GM18502 (cell line): ENCODE results near the gene PXN.
"Not testable (repeated sequence)": the region's sequence is repeated elsewhere in the genome, so short reads cannot be mapped to it uniquely, and the experiment has no call there.

Experiments
- ATAC-seq: cut with Tn5 transposase; IDR thresholded peaks from one replicate; pipeline ENCODE4 v1.9.1; 2021; ENCODE audit warnings: mild to moderate bottlenecking; ENCODE audit not compliant: unreplicated experiment, poor library complexity

The PXN gene

DNA sequence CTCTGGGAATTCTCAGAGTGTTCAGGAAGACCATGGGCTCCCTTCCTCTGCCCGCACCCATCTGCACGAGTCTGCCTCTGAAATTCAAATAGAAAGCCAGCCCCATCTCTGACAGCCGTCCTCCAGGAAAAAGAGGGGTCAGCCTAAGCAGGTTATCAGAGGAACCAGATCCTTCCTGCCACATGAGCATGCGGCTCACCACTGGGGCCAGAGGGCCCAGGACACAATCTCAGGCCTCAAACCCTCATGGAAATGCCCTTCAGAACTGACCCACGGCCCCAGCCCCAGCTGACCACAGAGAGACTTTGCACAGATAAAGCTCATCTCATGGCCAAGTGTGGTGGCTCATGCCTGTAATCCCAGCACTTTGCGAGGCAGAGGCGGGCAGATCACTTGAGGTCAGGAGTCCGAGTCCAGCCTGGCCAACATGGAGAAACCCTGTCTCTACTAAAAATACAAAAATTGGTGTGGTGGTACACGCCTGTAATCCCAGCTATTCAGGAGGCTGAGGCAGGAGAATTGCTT, 23.2 kb downstream of the PXN start:
- no peak for ATAC-seq

GRCh38 chr12:120241561-120242274, 23.8 kb downstream of the PXN start:
- no peak for ATAC-seq

DNA sequence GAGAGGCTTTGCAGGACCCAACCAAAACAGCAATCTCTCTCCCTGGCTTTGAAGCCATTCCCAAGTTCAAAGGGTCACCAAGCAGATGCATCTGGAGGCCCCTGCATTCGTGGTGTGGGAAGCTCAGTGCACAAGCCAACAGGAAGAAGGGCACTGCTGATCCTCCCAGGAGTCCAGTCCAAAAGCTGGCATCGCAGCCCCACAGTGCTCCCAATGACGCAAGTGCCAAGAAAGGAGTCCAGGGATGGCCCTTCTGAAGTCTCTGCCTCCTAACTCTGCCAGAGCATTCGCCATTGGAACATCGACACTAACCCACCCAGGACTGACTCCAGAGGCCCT, 25.1 kb downstream of the PXN start:
- ATAC-seq: no peak

DNA sequence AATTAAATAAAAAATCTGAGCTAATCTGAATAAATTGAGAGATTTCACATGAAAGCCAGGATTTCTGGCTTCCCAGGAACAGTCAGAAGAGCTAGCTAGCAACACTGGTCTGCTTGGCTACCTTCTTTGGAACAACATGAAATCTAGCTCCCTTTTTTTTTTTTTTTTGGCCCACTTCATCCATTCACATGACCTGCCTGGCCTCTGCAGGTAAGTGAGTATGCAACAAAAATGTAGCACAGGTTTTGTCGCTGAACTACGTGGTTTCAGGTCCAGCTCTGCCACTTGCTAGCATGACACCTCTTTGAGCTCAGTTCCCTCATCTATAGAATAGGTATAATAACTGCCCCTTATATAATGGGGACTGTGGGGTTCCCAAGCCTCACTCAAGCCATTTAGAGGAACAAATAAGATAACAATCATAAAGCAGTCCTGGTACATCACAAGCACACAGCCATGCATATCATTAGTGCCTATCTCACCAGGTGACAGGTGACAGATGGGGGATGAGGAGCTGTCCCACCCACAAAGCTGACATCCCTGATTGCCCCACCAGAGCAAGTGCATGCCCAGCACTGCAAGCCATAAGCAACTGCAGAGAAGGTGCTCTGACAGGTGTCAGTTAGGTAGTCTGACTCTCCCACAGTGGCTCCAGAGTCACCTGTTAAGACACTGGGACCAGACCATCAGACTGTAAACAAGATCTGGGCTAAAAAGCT, 25.6 kb downstream of the PXN start:
- ATAC-seq: no peak

DNA sequence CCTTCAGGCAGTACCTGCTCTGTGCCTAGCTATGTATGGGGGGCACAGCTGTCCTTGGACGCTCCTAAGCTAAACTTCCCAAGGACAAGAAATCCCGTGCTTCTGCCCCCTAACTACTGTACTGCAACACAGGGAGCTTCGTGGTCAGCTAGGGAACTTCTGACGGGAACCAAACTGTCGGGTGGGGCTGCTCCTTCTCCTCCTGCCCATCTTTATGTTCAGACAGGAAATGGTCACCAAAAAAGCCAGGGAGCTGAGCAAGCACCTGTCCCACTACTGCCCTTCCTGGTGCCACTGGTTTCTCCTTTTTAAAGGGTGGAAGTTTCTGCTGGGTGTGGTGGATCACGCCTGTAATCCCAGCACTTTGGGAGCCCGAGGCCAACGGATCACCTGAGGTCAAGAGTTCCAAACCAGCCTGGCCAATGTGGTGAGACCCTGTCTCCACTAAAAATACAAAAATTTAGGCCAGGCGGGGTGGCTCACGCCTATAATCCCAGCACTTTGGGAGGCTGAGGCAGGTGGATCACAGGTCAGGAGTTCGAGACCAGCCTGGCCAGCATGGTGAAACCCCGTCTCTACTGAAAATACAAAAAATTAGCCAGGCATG, 26.6 kb downstream of the PXN start:
- ATAC-seq: no peak

GRCh38 chr12:120238217-120238616, 27.3 kb downstream of the PXN start:
- no peak for ATAC-seq

DNA sequence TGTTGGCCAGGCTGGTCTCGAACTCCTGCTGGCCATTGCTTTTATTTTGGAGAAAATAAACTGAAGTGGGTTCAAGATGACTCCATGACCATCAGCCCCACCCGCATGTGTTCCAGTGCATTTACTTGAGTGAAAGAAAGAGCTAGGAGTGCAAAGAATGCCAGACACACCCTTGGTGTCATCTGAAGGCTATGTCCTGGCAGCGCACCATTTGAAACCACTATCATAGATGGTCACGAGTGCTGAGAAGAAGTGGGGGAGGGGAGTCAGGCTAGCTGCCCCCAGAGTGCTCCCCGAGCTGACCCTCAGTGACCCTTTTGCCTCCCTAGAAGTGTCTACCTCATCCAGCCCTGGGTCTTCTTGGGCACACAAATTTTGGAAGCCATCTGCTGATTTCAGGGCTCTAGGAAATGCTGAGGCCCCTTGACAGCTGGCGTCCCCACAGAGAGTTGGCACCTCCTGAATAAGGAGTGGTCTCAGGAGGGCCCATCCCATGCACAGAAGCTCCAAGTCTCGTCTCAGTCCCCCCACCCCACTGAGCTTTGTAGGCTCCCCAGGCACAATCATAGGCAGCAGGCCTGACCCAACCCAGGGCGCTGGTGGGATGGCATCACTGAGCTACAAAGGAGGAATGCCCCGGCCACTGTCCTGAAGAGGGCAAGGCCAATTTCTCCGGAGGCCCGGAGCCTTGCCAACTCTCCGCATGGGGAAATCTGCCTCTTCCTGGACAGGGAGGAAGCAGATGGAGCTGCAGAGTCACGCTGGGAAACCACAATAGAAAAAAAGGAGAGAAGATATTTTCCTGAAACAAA, 28.0 kb downstream of the PXN start:
- no peak for ATAC-seq

GRCh38 chr12:120236809-120237208, 28.7 kb downstream of the PXN start:
- ATAC-seq: not testable (repeated sequence)

- ATAC-seq: no peak
Measured at GRCh38 chr12:120235369-120236323, 29.9 kb downstream of the PXN start.

DNA sequence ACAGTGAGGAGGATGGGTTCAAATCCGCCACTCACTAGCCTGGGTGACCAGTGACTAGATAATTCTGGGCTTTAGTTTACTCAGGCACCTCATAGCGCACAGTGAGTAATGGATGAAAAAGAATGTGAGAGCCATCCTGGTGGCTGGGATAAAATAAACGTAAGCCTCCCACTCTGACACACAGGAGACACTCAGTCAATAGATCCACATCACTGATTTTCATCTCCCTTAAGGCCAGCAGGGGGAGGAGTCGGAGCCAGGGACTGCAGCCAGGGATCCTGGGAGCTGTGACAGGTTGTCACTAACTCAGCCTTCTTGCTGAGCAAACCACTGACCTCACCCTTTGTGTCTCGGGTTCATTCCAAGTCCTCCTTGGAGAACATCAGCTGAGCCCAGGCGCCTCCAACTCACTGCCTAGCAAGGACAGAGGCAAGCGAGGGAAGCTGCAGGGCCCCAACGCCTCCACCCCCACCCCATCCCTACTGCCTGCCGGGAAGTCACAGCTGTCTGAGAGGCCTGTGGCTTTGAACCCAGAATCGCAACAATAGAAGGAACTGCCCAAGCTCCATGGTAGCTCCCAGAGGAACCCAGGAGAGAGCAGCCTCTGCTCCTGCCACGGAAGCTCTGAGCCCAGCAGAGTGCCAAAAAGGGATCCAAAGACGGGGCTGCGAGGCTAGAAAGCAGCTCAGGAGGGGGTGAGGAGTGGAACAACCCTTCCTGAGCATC, 30.7 kb downstream of the PXN start:
- ATAC-seq: no peak

DNA sequence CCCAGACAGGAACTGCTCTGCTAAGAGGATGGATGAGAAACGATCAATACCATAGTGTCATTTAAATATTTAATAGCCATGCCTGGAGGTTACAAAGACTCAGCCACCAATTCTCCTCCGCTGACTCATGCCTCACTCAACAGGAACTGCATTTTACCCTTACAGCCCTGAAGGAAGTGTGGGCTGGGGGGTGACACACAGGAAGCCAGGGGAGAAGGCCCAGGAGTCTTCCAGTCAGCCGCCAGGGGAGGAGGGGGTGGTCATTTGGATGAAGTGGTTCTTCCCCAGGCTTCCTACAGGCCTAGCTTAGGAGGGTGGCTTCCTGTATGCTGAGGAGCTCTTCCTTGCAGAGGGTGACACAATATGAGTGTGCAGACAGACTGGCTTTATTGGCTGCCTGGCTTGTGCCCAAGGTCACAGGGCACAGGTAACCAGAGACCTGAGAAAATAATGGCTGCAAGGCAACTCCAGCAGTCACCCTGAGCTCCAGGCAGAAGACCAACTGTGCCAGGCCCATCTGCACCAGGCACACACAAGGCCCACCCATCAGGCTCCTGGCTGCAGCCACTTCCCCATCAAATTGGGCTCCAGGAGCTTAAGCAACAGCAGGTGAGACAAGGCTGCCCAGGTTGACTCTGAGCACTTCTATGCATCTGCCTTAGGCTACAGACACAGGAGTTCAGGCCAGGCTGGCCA, 34.1 kb downstream of the PXN start:
- no peak for ATAC-seq

GRCh38 chr12:120230974-120231315, 34.6 kb downstream of the PXN start:
- ATAC-seq: no peak

DNA sequence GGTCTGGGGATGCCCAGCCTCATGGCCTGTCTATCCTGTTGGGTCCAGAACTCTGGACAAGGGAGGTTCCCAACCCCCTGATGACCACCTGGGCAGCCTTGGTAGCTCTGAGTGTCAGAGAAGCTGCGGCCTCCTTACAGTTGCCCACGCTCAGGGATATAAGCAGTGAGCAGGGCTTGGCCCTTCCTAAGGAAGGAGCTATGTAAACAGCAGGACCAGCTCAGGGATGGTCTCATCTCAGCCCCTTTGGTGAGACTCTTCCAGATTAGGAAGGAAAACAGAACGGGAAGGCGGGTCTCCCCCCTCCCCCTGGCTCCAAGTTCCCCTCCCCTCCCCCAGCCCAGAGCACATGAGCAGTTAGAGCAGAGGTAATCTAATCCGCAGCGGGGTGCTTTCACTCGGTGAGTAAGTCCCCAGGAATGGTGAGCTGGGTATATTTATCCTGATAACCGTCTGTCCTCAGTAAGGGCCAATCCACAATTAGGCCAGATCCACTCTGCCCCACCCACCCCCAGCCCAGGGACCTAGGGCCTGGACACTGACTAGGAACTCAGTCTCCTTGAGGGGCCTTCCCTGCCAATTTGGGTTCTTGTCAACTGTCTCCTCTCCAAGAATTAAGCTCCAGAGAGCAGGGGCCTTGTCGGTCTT, 35.1 kb downstream of the PXN start:
- no peak for ATAC-seq

- ATAC-seq: no peak
Measured at GRCh38 chr12:120229487-120230325, 35.8 kb downstream of the PXN start.

DNA sequence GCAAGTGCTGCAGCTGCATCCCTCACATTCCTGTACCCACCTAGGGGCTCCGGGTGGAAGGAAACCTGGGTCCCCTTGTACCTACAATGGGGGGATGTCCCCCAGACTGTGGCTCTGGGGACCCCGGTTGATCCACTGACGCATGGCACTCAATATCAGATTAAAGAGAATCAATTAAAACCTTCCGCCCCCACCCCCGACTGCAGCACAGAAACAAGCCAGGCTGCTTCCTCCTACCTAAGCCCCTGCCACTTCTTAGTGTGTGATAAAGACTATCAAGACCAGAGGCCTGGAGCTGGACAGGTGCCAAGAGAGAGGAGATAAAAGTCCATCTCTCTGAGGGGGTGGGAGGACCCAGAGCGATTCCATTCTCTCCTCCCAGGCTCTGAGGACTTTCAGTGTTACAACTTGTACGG, 36.5 kb downstream of the PXN start:
- ATAC-seq: no peak

DNA sequence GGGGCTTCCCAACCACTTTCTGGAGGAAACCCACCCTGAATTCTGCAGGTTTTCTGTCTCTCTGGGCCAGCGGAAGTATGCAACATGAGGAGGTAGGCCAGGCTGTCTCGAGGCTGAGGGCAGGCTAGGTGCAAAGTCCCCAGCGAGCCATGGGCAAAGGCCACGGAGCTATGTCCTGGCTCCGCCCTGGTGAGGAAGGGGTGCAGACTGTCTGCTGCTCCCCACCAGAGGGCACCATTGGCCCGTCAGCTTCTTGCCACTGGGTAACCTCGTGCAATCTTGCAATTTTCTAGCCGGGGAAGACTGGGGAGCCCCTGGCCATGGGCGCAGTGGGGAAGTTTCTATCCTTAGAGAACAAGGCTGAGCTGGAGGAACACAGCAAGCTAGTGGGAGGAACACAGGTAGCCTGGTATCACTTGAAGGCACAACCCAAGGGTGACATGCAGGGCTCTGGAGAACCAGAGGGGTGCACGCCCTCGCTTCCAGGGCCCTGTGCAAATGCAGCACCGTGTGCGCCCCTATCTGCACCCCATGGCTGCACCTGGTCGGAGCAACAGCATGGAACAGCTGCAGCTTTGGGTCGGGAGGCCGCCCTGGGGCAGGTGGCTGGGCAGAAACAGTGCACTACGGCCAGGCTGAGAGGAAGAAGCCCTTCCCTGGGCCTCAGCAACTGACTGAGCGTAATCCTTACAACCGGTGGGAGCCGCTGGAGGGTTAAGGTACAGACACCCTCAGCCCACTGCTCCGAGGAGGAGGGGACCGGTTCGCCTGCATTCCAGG, 37.0 kb downstream of the PXN start:
- ATAC-seq: peak; percentile 66

GRCh38 chr12:120228041-120228290, 37.6 kb downstream of the PXN start:
- peak; percentile 4 for ATAC-seq
